Liver (tissue), 9 donors: ENCODE results near the gene UBE3B. TPM values are rescaled to one million over a fixed set of nuclear protein-coding genes. Genes with fewer than 3 reads are reported as not detected.

ENCODE experiments used
- DNase-seq: peaks from one replicate; pipeline ENCODE4 v3.0.0-alpha.2; 2017; ENCODE audit warnings: low spot score
- H3K27ac ChIP-seq, 2 donors: one replicate each; pipeline ENCODE4 v1.7.0; 2013; ENCODE audit warnings: inconsistent platforms in 2 of 2, low read length in 2 of 2, control low read depth in 1 of 2, low read depth in 1 of 2, mild to moderate bottlenecking in 1 of 2
- H3K27me3 ChIP-seq, 4 donors: one replicate each; pipeline versions ENCODE4 v1.6.1 to v1.7.0; 2013; ENCODE audit warnings: low read length in 3 of 4, inconsistent platforms in 1 of 4, mild to moderate bottlenecking in 1 of 4, moderate library complexity in 1 of 4; ENCODE audit not compliant: control insufficient read depth in 4 of 4, insufficient read depth in 4 of 4
- H3K36me3 ChIP-seq, 4 donors: one replicate each; pipeline versions ENCODE4 v1.6.1 to v1.7.0; 2013; ENCODE audit warnings: low read length in 3 of 4, mild to moderate bottlenecking in 3 of 4, low read depth in 1 of 4, moderate library complexity in 1 of 4; ENCODE audit not compliant: control insufficient read depth in 4 of 4, insufficient read depth in 3 of 4
- H3K4me1 ChIP-seq, 4 donors: one replicate each; pipeline versions ENCODE4 v1.6.1 to v1.7.0; 2013; ENCODE audit warnings: low read length in 3 of 4, mild to moderate bottlenecking in 3 of 4, moderate library complexity in 1 of 4; ENCODE audit not compliant: control insufficient read depth in 4 of 4, insufficient read depth in 4 of 4
- H3K4me3 ChIP-seq, 3 donors: one replicate each; pipeline versions ENCODE4 v1.6.1 to v1.7.0; 2013; ENCODE audit warnings: low read length in 3 of 3, control low read depth in 1 of 3, low read depth in 1 of 3, mild to moderate bottlenecking in 1 of 3
- H3K9ac ChIP-seq, 2 donors: one replicate each; pipeline ENCODE4 v1.7.0; 2013; ENCODE audit warnings: low read length in 2 of 2, mild to moderate bottlenecking in 2 of 2, moderate library complexity in 2 of 2, control low read depth in 1 of 2, low read depth in 1 of 2
- H3K9me3 ChIP-seq, 4 donors: one replicate each; pipeline versions ENCODE4 v1.6.1 to v1.7.0; 2013; ENCODE audit warnings: low read length in 3 of 4; ENCODE audit not compliant: control insufficient read depth in 4 of 4
- ATF3 ChIP-seq: IDR thresholded peaks from 2 replicates; pipeline ENCODE4 v1.6.1; 2016; ENCODE audit warnings: antibody characterized with exemption
- EGR1 ChIP-seq, 2 donors: IDR thresholded peaks; 2 replicates each; pipeline ENCODE4 v1.6.1; 2016 to 2018; ENCODE audit warnings: antibody characterized with exemption in 2 of 2, low read depth in 2 of 2
- FOXA1 ChIP-seq: IDR thresholded peaks from 2 replicates; pipeline ENCODE4 v1.6.1; 2016; ENCODE audit warnings: antibody characterized with exemption
- HNF4G ChIP-seq: IDR thresholded peaks from 2 replicates; pipeline ENCODE4 v1.6.1; 2016; ENCODE audit warnings: antibody characterized with exemption
- MAX ChIP-seq: IDR thresholded peaks from 2 replicates; pipeline ENCODE4 v1.6.1; 2016; ENCODE audit warnings: antibody characterized with exemption
- NR2F2 ChIP-seq: IDR thresholded peaks from 2 replicates; pipeline ENCODE4 v1.6.1; 2016; ENCODE audit warnings: antibody characterized with exemption
- RAD21 ChIP-seq, 2 donors: IDR thresholded peaks; 2 replicates each; pipeline ENCODE4 v1.6.1; 2016; ENCODE audit warnings: antibody characterized with exemption in 2 of 2, mild to moderate bottlenecking in 2 of 2
- REST ChIP-seq: IDR thresholded peaks from 2 replicates; pipeline ENCODE4 v1.6.1; 2016; ENCODE audit warnings: antibody characterized with exemption, mild to moderate bottlenecking
- RXRA ChIP-seq, 2 donors: IDR thresholded peaks; 2 replicates each; pipeline ENCODE4 v1.6.1; 2017 to 2018; ENCODE audit warnings: antibody characterized with exemption in 2 of 2, mild to moderate bottlenecking in 1 of 2
- YY1 ChIP-seq: IDR thresholded peaks from 2 replicates; pipeline ENCODE4 v1.6.1; 2016; ENCODE audit warnings: antibody characterized with exemption, mild to moderate bottlenecking
- ZBTB33 ChIP-seq: IDR thresholded peaks from 2 replicates; pipeline ENCODE4 v1.6.1; 2016; ENCODE audit warnings: antibody characterized with exemption
- WGBS: extraction: QIAGEN DNeasy Blood & Tissue Kit; methylation state at CpG from one replicate; pipeline ENCODE4 v1.1.7; 2013; 5-methylcytosine and 5-hydroxymethylcytosine counted together
- polyA plus RNA-seq, 2 donors: library from polyadenylated mRNA; stranded (reverse) in 1 of 2; unstranded in 1 of 2; fragments of 200-250 nt in 1 of 2; fragments of >200 nt in 1 of 2; fragmentation: Nextera tagmentation in 1 of 2; extraction: Ambion mirVana in 1 of 2; gene quantifications; one replicate each; pipeline versions ENCODE4 v1.2.1 to v1.2.3, GENCODE V29; 2013 to 2015
- total RNA-seq, 2 donors: library from RNA; depleted of rRNA; stranded (reverse); fragments of >200 nt; gene quantifications; one replicate each; pipeline ENCODE4 v1.2.3, GENCODE V29; 2014
- donor health status: healthy.
- donor health status: healthy.
- donor health status: healthy.
- donor health status: healthy.
- donor health status: healthy.

Gene UBE3B
- total and polyA plus RNA-seq, 4 donors, result 9.3 to 43.4 (median 24.1) TPM

GRCh38 chr12:109537136-109537535 lies 59.7 kb downstream of the UBE3B start:
- Histone ChIP-seq H3K4me1 (no peaks in the 10 kb centered on the region), H3K4me3 (no peak overlapping the region), H3K27me3 (no peaks in the 10 kb centered on the region), H3K9ac (no peak overlapping the region), H3K9me3 (no peaks in the 10 kb centered on the region), H3K27ac (no peak overlapping the region), H3K36me3 (peaks cover 0 to 27% (median 7%) of the 10 kb centered on the region in 4 donors)
- DNase-seq, result no peak
- no peak for TF ChIP-seq ATF3
- no peak for TF ChIP-seq MAX
- TF ChIP-seq RXRA (IDR thresholded peaks at IDR 0.05), result no peak
- no peak for TF ChIP-seq ZBTB33
- TF ChIP-seq HNF4G, result no peak
- 94% methylated on average over 8 of the region's 8 CpGs for WGBS

- WGBS, result 82% methylated on average over 16 of the region's 16 CpGs
- Histone ChIP-seq H3K27ac (no peak overlapping the region), H3K4me1 (no peaks in the 10 kb centered on the region), H3K4me3 (no peak overlapping the region), H3K9me3 (no peaks in the 10 kb centered on the region), H3K9ac (no peak overlapping the region), H3K27me3 (no peaks in the 10 kb centered on the region), H3K36me3 (peaks cover 0 to 17% (median 3%) of the 10 kb centered on the region in 4 donors)
- no peak for DNase-seq
- no peak for TF ChIP-seq YY1
- no peak for TF ChIP-seq REST
- TF ChIP-seq FOXA1, result no peak
- no peak for TF ChIP-seq ZBTB33
- no peak for TF ChIP-seq EGR1 (IDR thresholded peaks at IDR 0.05; ENCODE audit: low read depth in 2 of 2)
- TF ChIP-seq RAD21 (IDR thresholded peaks at IDR 0.05), result no peak
- no peak for TF ChIP-seq NR2F2
Observed at GRCh38 chr12:109538191-109538863, 60.9 kb downstream of the UBE3B start.
